Measurements from ENCODE around the gene WFDC5.

Gene WFDC5

GRCh38 chr20:45115386-45115774, 406 bp upstream of the WFDC5 start:
- no peak for DNase-seq (ENCODE audit: low read depth in 2 of 2)

DNA sequence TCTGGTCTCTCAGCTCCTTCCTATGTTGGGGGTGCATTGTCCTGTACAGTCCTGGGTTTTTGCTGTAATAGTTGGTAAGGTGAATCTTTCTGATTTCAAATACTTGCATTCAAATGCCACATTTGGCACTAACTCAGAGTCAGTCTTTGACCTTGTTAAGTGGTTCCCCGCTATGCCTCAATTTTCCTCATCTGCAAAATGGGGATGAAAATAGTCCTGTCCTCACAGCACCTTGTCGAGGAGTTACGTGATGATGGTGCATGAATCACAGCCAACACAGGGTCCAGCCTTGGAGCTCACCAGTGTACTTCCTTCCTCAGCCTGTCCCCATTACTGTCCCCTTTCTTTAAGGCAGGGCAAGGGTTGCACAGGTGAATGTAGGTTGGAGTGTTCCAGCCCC, 1.1 kb downstream of the WFDC5 start:
- DNase-seq (ENCODE audit: low read depth in 2 of 2), result no peak

DNA sequence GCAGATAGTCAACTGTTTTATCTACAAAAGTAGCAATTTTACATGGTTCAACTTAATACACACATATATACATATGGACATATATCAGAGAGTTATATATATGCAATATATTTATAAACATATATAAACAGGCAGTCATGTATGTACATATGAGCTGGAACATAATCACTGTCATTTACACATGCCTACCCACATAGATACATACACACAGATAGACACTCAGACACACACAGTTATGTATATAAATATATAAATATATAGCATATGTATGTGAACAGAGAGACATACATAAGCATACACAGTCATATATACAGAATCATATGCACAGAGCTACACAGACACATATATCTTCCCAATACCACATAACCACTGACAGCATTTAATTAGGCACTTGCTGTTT, 2.2 kb downstream of the WFDC5 start:
- DNase-seq (ENCODE audit: low read depth in 2 of 2), result no peak

GRCh38 chr20:45111799-45112471, 3.0 kb downstream of the WFDC5 start:
- no peak for DNase-seq (ENCODE audit: low read depth in 2 of 2)

DNA sequence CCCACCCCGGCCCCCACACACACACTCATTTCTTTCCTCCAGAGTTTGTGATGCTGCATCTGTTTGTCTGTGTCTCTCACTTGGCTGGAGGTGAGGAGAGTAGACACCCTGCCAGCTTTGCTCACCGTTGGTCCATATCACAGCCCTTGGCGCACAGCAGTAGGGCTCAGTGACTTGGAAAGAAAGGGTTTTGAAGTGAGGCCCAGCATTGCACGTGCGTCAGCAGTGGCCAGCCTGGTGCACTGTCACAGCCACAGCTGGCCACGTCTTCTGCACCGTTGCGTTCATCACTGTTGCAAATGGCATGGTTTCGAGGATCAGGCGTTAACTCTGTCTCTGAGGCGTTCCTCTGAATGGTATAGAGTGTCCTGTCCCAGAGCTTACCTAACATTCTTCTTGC, 3.7 kb downstream of the WFDC5 start:
- DNase-seq (ENCODE audit: low read depth in 2 of 2), result no peak

DNA sequence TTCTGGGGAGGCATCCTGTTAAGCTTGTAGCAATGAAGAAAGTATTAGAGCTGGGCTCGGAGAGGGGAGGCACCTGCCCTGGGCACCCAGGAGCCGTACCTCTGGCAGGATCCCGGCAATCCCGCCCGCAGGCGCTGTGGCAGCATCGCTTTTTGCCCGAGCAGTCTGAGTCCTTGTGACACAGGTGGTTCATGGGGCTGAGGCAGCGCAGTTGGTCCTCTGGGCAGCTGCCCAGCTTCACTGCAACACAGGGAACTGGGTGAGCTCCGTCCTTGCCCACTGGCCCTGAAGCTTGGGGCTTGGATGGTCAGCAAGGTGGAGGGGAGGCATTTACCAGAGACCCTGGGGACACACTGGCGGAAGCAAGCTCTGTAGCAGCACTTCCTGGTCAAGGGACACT, 4.7 kb downstream of the WFDC5 start:
- no peak for DNase-seq (ENCODE audit: low read depth in 2 of 2)

DNA sequence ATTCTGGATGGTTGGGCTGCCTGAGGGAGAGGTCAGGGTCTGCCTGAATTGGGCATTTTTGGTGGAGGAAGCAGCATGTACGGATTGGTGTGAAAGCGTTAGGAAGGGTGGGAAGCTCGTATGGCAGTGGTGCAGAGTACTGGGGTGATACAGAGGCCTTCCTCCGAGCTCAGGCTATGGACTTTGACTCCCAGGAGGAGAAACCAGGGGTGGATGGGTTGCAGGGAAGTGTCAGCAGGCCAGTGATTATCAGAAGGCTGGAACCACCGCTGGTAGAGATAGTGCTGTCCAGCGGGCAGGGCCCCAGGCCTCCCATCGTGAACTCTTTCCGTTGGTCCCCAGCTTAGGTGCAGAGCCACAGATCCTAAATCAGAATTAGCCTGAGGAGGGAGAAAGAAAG, 5.3 kb downstream of the WFDC5 start:
- DNase-seq (ENCODE audit: low read depth in 2 of 2), result no peak

- DNase-seq (ENCODE audit: low read depth in 2 of 2), result no peak
These were observed 9.7 kb downstream of the WFDC5 start for GRCh38 chr20:45105317-45105716.

GRCh38 chr20:45104786-45105185, 10.2 kb downstream of the WFDC5 start:
- DNase-seq (ENCODE audit: low read depth in 2 of 2), result no peak

GRCh38 chr20:45103072-45103471, 11.9 kb downstream of the WFDC5 start:
- DNase-seq (ENCODE audit: low read depth in 2 of 2), result no peak

DNA sequence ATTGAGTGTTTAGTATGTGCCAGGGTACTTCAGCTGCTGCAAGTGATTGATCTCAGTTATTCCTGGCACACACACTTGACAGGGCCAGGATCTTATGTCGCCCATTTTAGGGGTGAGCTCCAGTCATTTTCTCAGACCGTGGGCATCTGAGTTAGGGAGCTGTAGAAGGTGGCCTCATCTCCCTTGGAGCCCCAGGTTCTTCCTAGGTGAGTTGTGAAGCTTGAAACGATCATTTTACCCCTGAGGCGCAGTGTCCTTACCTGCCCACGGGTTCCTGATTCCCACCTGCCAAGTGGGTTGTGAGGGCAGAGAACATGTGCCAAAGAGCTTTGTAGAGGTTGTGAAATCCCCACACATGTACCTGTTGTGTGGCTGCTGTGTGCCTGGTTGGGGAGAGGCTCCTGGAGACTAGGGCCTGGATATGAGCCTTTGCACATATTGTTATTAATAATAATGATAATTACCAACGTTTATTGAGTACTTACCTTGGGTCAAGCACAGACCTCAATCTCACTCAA, 13.6 kb downstream of the WFDC5 start:
- no peak for DNase-seq (ENCODE audit: low read depth in 2 of 2)

- no peak for DNase-seq (ENCODE audit: low read depth in 2 of 2)
These were observed 14.3 kb downstream of the WFDC5 start, which contains the start of gene KCNS1 for GRCh38 chr20:45100563-45101245. TSS of gene KCNS1 (minus strand) at chr20:45101127. CDS start at chr20:45099236, 1,891 bp downstream.

DNA sequence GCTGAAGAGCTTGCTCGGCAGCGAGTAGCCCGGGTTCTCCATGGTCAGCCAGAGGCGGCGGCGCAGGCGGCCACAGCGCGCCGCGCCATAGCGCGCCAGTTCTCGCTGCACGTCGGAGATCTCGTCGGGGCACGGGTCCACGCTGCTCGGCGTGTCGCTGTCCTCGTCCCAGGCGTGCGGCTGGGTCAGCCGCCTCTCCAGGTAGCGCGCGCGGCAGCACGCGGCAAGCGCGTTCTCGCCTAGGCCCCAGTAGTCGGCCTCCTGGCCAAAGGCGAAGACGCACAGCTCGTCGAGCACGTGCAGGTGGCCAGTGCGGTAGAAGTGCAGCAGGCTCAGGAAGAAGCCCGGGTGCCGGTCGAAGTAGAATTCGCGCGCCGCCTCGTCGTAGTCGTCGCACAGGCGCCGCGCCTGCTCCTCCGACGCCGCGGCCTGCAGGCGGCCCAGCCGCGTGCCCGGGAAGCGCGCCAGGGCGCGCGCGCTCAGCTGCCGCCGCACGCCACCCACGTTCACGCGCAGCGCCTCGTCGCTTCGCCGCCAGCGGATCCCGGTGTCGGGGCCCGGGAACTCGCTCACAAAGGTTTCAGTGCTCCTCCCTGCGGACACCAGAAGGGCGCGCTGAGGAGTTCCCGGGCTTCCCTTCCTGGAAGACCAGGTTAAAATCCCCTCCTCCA, 16.7 kb downstream of the WFDC5 start:
- no peak for DNase-seq (ENCODE audit: low read depth in 2 of 2)

GRCh38 chr20:45097485-45098102, 17.4 kb downstream of the WFDC5 start:
- peak in 1 of 2 donors; percentile 37 for DNase-seq (ENCODE audit: low read depth in 2 of 2)

- no peak for DNase-seq (ENCODE audit: low read depth in 2 of 2)
These were observed 18.2 kb downstream of the WFDC5 start for GRCh38 chr20:45096781-45097180.

GRCh38 chr20:45095805-45096238, 19.2 kb downstream of the WFDC5 start:
- DNase-seq (ENCODE audit: low read depth in 2 of 2), result no peak

DNA sequence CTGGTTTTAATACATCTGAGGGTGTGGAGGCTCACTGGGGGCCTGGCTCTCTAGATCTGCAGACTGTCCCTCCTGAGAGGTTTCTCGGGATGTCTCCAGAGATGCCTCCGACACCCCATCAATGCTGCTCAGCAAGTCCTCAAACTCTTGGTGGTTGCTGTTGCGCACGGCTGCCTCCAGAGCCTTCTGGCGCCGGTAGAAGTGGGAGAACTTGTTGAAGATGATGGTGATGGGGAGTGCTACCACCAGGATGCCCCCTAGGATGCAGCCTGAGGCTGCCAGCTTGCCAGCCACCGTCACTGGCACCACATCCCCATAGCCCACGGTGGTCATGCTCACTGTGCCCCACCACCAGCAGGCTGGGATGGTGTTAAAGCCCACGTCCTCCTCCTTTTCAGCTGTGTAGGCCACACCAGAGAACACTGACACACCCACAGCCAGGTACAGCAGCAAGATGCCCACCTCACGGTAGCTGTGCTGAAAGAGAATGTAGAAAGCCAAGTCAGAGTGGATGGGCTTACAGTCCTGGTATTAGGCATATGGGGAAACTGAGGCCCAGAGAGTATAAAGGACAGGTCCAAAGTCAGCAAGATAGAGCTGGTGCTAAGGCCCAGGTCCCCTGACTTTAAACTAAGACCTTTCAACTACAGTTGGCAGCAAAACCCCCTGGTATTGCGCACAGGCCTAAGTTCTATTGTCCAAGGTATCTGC, 20.0 kb downstream of the WFDC5 start:
- DNase-seq (ENCODE audit: low read depth in 2 of 2), result no peak

DNA sequence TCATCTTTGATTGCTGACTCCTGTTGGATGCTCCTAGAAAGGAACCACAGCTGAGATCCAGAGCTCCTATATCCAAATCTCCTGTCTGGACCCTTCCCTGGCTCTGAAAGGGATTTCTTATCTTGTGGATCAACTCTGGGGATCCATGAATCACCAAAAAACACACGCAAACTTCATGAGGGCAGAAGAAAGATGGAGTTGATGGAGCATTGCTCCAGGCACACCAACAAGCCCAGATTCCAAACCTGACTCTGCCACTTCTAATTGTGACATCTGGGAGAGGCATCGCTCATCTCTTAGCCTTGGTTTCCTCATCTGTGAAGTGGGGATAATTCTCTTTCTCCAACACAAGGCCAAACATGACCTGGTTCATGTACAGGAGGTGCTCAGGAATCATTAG, 20.8 kb downstream of the WFDC5 start:
- no peak for DNase-seq (ENCODE audit: low read depth in 2 of 2)

DNA sequence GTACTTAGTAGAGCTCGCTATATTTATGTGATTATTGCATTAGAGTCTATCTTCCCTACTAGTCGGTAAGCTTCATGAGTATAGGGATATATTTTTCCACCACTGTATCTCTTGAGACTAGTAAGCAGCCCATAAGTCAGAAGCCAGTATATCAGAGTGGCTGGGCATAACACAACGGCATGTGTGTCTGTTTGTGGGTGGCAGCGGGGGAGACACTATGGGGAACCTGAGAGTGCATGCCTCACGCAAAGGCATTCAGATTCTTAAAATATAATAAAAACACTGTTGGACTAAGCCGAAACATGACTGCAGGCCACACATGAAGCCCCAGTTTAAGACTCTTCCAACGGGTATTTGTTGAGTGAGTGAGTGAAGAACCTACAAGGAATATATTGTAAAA, 22.1 kb downstream of the WFDC5 start:
- no peak for DNase-seq (ENCODE audit: low read depth in 2 of 2)

GRCh38 chr20:45091366-45091765, 23.6 kb downstream of the WFDC5 start:
- no peak for DNase-seq (ENCODE audit: low read depth in 2 of 2)

DNA sequence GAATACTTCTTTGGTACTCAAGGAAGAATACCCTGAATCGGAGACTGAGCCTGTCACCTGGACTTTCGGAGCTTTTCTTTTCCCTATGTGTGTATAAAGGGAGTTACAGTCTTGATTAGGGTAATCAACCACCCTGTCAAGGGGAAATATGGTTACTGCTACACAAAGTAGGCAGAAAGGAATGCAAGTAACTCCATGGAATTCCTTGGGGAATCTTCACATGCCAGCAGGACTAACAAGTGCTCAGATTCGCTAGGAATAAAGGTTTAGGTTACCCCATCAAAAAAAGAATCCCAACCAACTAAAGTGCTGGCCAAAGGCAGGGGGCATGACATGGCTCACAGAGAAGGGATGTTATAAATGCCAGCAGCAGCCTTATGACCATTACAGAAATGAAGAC, 24.5 kb downstream of the WFDC5 start:
- DNase-seq (ENCODE audit: low read depth in 2 of 2), result no peak

DNA sequence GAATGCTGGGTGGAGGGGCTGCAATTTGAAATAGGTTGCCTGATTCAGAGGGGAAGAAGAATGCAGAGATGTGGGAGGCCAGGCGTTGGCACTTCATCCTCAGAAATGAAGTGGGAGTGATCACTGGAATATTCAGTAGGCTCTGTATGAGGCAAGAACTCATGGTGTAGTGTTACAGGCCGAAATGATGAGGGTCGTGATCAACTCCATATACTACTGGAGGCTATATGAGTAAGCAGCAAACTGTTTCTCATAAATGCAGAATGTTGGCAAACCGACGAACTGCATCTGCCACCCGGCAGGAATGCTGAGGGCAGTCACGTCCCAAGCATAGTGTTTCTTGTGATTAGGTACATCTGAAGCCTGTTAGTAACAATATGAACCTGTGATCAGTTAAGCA, 26.7 kb downstream of the WFDC5 start:
- no peak for DNase-seq (ENCODE audit: low read depth in 2 of 2)
